ENCODE results near the gene CNPY3.

DNA sequence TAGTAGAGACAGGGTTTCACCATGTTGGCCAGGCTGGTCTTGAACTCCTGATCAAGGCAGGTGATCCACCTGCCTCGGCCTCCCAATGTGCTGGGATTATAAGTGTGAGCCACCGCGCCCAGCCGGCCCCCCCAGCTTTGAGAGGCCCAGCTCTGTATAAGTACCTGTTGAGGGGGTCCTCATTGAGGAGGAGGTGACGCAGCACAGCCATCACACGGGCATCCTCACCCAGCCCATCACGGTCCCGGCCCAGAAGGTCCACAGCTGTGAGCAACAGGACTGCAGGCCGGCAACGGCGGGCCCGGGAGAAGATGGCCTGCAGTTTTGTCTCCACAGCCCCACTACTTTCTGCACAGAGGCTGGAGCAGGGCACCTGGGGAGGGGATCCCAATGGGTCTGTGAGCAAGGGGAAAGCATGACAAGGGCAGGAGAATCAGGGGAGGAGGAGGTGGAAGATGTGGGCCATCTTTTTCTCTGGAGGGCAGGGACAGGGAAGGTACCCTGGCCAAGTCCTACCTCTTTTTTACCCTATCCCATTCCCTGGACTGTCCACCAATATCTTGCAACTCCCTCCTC is 38.9 kb downstream of the CNPY3 start:
- TF ChIP-seq POLR2A (IDR thresholded peaks at IDR 0.05): no peak
- TF ChIP-seq, protein P1, sequence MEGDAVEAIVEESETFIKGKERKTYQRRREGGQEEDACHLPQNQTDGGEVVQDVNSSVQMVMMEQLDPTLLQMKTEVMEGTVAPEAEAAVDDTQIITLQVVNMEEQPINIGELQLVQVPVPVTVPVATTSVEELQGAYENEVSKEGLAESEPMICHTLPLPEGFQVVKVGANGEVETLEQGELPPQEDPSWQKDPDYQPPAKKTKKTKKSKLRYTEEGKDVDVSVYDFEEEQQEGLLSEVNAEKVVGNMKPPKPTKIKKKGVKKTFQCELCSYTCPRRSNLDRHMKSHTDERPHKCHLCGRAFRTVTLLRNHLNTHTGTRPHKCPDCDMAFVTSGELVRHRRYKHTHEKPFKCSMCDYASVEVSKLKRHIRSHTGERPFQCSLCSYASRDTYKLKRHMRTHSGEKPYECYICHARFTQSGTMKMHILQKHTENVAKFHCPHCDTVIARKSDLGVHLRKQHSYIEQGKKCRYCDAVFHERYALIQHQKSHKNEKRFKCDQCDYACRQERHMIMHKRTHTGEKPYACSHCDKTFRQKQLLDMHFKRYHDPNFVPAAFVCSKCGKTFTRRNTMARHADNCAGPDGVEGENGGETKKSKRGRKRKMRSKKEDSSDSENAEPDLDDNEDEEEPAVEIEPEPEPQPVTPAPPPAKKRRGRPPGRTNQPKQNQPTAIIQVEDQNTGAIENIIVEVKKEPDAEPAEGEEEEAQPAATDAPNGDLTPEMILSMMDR (IDR thresholded peaks at IDR 0.05): no peak

Measured in testis (tissue), 2 donors.